T follicular helper cell (primary cell): ENCODE results near the gene SERPINA6.
"Not testable (repeated sequence)": the region's sequence is repeated elsewhere in the genome, so short reads cannot be mapped to it uniquely, and the experiment has no call there.

Experiments used
- DNase-seq: peaks from one replicate; pipeline ENCODE4 v3.0.0-alpha.2; 2020; ENCODE audit warnings: low read depth

The SERPINA6 gene

GRCh38 chr14:94328196-94328595 lies 5.1 kb upstream of the SERPINA6 start:
- no peak for DNase-seq

GRCh38 chr14:94321421-94322271 lies 1.5 kb downstream of the SERPINA6 start:
- no peak for DNase-seq

DNA sequence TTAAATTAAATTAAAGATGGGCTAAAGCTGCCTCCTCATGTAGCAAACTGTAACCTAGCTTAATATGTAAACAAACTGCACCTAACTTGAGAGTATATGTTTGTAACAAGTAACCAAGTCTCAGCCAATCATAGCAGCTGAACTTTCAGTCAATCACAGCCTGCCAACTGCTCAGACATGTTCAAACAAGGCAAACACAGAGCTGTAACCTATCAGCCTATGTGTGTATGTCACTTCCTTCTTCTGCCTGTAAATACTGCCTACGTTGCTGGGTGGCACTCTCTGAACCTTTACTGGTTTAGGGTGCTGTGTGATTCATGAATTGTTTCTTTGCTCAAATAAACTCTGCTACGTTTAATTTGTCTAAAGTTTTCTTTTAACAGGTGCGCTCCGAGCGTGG lies 2.9 kb downstream of the SERPINA6 start:
- no peak for DNase-seq

DNA sequence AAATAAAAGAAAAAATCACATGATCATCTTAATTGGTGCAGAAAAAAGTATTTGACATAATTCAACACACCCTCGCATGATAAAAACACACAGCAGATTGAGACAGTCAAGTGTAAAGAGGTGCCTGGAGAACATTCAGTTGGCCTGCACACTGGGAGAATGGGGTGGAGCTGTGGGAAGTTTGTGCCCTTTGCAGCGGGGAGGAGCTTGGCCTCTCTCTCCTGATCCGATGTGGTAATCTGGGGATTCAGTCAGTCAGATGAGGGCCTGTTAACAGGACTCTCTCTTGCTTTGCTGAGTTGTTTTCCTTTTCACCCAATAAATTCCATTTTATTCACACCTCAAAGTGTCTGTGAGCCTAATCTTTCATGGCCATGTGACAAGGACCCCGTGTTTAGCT lies 5.9 kb downstream of the SERPINA6 start:
- no peak for DNase-seq

DNA sequence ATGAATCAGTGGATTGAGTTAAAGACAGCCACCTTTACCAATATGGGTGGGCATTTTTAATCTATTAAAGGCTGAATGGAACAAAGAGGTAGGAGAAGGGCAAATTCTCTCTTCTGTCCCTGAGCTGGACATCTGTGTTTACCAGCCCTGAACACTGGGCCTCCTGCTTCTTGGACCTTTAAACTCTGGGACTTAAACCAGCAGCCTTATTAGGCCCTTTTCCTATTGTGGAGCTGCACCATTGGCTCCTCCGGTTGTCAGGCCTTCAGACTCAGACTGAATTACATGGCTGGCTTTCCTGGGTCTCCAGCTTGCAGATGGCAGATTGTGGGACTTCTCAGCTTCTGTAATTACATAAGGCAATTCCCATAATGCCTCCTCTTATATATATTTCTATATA lies 6.4 kb downstream of the SERPINA6 start:
- no peak for DNase-seq

DNA sequence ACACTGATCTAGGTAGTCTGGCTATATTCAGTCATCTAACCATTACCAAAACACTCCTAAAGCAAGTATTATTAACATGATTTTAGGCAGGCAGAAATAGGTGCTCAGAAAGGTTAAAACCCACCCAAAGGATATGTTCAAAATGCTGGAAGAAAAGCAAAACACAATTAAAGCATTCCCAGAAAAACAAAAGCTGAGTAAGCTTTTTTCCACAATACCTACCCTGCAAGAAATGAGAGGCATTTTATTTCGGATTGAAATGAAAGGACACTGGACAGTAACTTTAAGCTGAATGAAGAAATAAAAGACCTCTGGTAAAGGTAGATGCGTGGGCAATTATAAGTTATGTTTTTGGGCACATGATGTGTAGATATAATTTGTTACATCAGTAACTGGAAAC lies 8.2 kb downstream of the SERPINA6 start:
- no peak for DNase-seq

GRCh38 chr14:94313991-94314655 lies 9.0 kb downstream of the SERPINA6 start:
- no peak for DNase-seq

DNA sequence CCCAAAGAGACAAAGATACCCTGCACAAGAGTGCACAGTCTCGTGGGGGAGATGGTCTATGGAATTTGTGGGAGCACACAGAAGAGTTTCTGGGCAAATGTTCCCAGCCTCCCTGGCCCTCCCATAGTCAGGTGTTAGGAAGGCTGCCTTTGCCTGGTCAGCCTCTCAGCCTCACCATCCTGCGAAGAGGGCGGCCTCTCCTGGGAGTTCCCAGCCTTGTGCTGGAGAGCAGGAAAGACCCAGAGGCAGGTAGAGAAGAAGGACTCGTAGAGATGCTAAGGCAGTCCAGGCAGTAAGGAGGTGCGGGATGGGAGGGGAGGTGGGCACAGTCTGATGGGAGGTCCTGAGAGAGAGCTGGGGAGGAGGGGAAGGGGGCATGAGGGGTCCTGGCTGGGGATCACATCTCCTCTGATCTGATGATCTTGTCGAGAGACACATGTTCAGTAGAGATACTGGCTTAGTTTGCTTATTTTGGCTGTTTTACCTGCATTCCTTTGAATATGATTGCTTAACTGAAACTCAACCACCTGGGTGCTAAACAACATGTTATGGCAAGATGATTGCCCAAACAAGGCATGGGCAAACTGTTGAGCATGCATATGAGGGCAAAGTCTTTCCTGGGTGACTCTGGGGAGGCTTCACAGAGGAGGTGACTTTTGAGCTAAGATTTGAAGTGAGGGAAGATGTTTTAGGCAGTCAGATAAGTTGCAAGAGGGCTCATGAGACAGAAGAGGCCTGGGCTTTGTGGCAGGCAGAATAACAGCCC lies 10.5 kb downstream of the SERPINA6 start:
- no peak for DNase-seq

GRCh38 chr14:94310248-94310647 lies 12.9 kb downstream of the SERPINA6 start:
- no peak for DNase-seq

DNA sequence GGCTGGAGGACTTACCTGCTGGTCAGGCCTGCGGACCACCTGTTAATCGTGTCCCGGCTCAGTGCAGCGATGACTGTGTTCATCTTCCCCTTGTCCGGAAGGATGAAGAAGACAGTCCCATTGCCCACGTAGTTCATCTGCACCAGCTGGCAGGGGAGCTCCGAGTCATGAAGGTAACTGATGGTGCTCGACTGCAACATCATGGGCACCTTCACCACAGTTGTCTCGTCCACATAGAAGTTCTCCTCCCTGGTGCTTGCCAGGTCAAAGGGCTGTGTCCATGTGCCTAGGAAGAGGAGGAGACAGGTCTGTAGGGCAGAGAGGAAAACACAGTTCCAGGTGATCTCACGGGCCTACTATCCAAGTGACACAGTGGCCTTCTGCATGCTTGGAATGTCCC lies 13.4 kb downstream of the SERPINA6 start:
- no peak for DNase-seq

DNA sequence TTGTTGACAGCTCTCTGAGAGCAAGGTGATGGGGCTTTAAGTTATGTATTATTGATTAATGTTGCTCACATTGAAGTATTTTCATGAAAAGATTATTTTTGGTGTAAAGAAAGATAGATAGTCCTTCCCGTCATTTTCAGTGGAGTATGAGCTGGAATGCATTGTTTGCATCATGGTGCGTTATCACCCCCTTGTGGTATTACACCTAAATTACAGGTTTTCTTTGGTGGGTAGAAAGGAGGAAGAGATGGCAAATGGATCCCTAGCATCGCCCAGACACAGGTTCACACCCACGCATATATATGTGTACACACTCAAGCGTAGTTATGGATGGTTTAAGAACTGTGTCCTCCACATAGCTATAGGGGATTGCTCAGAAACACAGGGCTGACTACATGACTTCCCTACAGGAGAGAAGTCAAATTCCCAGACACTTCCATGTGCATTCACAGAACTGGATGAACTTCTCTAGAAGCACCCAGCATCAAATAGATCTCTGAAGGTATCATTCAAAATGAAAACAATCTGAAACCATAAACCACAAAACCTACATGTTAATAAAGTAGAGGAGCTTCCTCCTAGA lies 15.6 kb downstream of the SERPINA6 start:
- no peak for DNase-seq

- DNase-seq: no peak
Measured at GRCh38 chr14:94306047-94306978, 16.8 kb downstream of the SERPINA6 start.

GRCh38 chr14:94305620-94306019 lies 17.5 kb downstream of the SERPINA6 start:
- DNase-seq: no peak

DNA sequence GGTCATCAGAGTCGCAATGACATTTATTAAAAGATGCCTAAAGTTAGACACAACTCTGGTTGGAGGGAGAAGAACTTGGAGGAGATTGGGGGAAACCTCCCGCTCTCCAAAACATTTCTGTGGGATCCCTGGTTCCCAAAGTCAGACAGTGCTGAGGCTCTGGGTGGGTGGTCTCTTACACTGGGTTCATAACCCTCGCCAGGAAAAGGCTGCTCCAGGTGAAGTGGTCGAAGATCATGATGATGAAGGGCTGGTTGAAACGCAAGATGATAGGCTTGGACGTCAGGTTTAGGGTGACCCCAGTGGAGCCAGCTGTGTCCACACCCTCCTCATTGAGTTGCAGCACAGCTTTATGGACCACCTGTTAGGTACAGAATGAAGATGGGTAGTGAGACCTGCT lies 18.9 kb downstream of the SERPINA6 start:
- no peak for DNase-seq

GRCh38 chr14:94303111-94303510 lies 20.0 kb downstream of the SERPINA6 start:
- no peak for DNase-seq

- no peak for DNase-seq
Measured at GRCh38 chr14:94298130-94298529, 25.0 kb downstream of the SERPINA6 start.

DNA sequence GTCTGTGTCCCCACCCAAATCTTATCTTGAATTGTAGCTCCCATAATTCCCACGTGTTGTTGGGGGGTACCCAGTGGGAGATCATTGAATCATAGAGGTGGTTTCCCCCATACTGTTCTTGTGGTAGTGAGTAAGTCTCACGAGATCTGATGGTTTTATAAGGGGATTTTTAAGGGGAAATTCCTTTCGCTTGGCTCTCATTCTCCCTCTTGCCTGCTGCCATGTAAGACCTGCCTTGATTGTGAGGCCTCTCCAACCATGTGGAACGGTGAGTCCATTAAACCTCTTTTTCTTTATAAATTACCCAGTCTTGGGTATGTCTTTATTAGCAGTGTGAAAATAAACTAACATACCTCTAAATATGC lies 27.0 kb downstream of the SERPINA6 start:
- DNase-seq: not testable (repeated sequence)

DNA sequence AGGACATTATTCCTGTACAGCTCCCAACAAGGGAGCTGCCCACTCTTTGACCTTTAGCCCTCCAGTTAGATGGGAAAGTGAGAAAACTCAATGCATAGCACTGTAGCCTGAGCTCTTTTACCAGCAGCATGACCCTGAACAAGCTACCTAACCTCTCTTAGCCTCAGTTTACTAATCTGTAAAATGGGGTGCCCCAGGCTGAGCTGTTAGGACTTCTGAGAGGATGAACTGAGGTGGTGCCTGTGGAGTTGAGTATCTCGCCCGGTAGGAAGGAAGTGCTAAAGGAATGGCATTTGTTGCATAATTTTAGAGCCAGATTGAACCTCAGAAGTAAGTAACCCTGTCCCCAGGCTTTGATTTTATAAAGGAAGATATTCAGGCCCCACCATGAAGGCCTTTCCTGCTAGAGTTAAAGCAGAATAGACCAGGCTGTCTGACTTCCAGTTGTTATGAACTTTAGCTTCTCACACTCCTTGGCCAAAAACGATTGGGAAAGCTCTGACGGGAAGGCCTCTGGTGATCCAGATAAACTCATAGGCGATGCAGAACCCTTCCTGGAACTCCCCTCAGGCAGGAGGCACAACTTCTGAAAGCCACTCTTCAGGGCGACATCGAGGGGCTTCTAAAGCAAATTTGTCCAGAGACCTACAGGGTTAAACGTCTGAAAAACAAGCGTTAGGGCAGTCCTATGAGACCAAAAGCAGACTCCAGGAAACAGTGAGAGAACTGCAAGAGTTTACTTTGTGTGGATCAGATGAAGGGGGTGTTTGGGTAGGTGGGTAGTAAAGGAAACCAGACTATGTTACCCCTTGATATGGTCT lies 27.6 kb downstream of the SERPINA6 start:
- no peak for DNase-seq

DNA sequence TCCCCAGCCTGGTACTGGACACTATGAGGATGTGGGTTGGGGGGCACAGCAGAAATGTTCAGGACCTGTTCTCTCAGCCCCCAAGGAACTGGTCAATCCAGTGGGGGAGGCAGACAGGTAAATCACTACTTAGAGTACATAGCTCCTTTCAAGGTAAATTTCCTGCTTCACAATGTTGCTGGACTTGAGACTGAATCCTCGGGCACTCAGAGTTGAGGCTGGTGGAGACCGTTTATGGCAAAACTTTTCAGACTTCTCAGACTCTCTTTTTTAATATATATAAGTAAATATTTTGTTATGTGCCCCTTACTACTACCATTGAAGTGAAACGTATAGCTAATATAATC lies 29.6 kb downstream of the SERPINA6 start:
- no peak for DNase-seq

GRCh38 chr14:94292872-94293577 lies 30.1 kb downstream of the SERPINA6 start, which contains the start of gene SERPINA10:
Gene SERPINA10 (minus strand): TSS chr14:94293268. CDS start chr14:94290593, 2,675 bp downstream.
- DNase-seq: no peak
